Measurements from ENCODE around the gene COL28A1.

Gene COL28A1

GRCh38 chr7:7535691-7536090 is at the start of gene COL28A1:
Gene COL28A1 (minus strand): TSS chr7:7535873. CDS start chr7:7532875, 2,998 bp downstream.
- no peak for DNase-seq (ENCODE audit: low read depth in 2 of 2)

- no peak for DNase-seq (ENCODE audit: low read depth in 2 of 2)
Measured at GRCh38 chr7:7584653-7585052, 49.0 kb upstream of the COL28A1 start.

DNA sequence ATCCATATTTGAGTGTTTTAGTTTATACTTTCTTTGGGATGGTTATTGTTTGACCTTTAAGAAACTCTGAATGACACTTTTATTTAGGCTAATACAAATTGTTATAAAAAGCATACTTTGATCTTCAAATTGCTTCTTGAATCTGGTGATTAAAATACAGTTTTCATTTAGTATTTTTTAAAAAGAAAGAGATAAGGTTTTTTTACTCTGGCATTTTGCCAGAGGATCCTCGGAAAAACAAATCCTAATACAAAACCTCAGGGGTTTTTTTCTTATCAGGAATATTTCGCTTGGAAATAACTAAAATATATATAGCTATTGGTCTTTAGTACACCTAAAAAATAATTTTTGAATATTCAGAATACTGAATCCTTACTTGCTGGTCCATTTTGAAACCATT is 48.1 kb upstream of the COL28A1 start:
- DNase-seq (ENCODE audit: low read depth in 2 of 2), result no peak

- DNase-seq (ENCODE audit: low read depth in 2 of 2), result no peak
Measured at GRCh38 chr7:7582596-7582995, 46.9 kb upstream of the COL28A1 start.

DNA sequence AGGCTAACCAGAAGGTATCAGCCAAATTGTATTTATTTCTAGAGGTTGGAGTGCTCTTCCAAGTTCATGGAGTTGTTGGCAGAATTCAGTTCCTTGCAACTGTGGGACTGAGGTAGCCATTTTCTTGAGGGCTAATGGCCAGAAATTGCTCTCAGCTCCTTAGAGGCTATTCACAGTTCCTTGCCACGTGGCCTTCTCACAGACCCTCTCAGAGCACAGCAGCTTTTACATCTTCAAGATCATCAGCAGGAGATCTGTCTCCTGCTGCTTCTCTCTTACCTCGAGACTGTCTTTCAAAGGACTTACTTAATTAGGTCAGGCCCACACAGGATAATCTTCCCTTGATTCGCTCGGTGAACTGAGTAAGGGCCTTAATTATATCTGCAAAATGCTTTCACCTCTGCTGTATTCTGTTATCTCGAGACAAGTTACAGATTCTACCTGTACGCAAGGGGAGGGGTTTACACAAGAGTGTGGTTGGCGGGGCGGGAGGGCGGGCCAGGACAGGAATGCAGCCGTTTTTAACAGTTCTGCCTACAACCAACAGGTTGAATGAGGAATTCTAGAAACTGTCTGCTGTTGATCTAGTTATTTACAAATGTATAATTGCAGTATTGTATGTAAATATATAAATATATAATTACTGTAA is 46.0 kb upstream of the COL28A1 start:
- no peak for DNase-seq (ENCODE audit: low read depth in 2 of 2)

DNA sequence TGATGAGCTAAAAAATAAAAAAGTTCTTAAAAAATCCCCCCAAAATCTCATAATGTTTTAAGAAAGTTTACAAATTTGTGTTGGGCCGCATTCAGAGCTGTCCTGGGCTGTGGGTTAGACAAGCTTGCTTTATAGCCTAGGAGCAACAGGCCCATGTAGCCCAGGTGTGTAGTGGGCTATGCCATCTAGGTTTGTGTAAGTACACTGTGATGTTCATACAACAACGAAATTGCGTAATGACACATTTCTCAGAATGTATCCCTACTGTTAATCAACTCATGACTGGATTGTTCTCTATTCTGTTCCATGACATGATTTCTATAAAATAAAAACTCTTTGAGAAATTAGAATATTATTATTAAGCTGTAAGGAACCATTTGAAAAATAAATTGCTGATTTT is 44.0 kb upstream of the COL28A1 start:
- DNase-seq (ENCODE audit: low read depth in 2 of 2), result no peak

GRCh38 chr7:7577888-7578287 is 42.2 kb upstream of the COL28A1 start:
- DNase-seq (ENCODE audit: low read depth in 2 of 2), result no peak

DNA sequence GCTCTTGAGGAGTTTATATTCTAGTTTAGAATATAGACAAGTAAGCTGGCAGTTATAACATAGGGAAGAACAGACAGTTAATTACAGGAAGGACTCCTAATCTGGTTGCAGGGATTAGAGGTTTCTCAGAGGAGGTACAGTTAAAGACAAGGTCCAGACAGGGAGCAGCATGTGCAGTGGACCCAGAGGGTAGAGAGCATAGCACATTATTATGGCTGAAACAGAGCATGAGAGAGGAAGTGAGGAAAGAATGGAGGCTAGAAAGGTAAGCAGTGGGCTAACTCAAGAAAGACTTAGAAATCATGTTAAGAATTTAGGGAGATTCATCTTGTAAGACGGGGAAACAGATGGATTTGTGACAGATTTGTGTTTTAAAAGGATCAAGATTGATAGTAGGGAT is 40.7 kb upstream of the COL28A1 start:
- no peak for DNase-seq (ENCODE audit: low read depth in 2 of 2)

GRCh38 chr7:7573701-7574100 is 38.0 kb upstream of the COL28A1 start:
- DNase-seq (ENCODE audit: low read depth in 2 of 2), result no peak

DNA sequence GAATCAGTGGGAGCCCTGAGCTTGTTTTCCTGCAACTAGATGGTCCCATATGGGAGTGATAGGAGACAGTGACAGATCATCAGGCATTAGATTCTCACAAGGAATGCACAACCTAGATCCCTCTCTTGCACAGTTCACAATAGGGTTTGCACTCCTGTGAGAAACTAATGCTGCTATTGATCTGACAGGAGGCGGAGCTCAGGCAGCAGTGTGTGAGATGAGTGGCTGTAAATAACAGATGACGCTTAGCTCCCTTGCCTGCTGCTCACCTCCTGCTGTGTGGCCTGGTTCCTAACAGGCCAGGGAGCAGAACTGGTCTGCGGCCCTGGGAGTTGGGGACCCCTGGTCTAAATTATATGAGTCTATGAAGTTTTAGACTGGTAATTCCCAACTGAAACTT is 34.9 kb upstream of the COL28A1 start:
- no peak for DNase-seq (ENCODE audit: low read depth in 2 of 2)

DNA sequence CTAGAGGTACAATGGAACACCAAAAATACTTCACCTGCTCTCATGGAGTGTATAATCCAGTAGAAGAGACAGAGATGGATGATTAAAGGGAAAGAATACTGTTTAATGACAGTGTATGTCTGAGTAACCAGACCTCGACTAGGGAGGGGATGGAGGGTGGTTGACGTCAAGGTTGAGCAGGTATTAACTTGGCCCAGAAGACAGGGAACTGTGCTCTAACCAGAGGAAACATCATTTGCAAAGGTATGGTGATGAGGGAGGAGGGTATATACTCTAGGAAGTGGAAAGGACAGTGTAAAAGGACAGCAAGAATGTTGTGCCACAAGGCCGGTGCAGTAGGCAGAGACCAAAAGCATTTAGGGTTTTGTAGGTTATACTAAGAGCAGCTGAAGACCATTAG is 33.9 kb upstream of the COL28A1 start:
- no peak for DNase-seq (ENCODE audit: low read depth in 2 of 2)

GRCh38 chr7:7569081-7569527 is 33.4 kb upstream of the COL28A1 start:
- DNase-seq (ENCODE audit: low read depth in 2 of 2), result no peak

GRCh38 chr7:7568553-7568952 is 32.9 kb upstream of the COL28A1 start:
- no peak for DNase-seq (ENCODE audit: low read depth in 2 of 2)

- DNase-seq (ENCODE audit: low read depth in 2 of 2), result no peak
Measured at GRCh38 chr7:7567898-7568531, 32.3 kb upstream of the COL28A1 start.

- DNase-seq (ENCODE audit: low read depth in 2 of 2), result peak; percentile 62 to 66
Measured at GRCh38 chr7:7566651-7567611, 31.3 kb upstream of the COL28A1 start, which contains the start of gene MIOS. Gene MIOS (plus strand): TSS chr7:7566884. CDS start chr7:7572476, 5,592 bp downstream.

GRCh38 chr7:7565746-7566650 is 30.3 kb upstream of the COL28A1 start:
- no peak for DNase-seq (ENCODE audit: low read depth in 2 of 2)

DNA sequence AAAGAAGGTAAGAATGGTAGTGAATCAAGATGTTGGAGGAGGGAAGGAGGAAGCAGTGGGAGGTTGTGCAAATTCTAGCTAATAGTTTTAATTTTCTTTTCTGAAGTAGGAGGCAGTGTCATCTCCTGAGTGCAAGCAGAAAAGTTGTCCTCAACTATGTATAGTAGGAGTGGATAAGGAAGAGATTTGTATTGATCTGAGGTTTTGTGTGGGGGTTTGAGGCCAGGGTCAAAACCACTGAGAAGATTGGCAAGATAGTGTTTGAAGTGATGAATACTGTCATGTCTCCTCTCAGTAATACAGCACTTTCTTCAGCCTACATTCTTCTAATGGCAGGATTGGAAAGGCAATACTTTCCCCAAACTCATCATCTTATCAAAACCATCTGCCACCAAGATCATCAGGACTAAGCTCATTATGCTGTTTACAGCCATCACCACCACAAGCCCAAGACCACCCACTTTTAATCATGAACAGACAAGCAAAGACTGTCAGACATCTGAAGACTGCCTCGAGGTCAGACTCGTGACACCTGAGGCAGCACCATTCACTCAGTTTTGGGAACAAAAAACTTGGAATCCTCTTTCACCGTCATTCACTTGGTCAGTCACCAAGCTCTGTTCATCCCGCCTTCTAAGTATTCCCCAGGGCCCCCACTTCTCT is 29.5 kb upstream of the COL28A1 start:
- no peak for DNase-seq (ENCODE audit: low read depth in 2 of 2)

DNA sequence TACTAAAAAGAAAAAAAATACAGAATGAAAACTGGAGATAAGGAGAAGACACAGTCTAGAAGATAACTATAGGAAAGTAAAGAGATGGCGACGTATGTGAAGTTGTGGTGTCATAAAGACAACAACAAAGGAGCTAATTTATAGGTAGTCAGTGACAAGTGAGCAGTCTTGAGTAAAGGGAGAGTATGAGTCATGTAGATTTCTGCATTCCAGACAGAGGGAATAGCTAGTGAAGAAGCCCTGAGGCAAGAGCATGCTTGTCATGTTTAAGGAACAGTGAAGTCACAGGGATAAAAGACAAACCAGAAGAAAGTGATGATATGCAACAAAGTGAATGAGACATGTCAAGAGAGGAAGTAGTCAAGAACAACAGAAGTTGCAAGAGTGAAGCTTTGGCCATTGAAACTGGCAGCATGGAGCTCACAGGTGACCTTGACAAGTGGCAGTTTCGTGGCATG is 28.7 kb upstream of the COL28A1 start:
- no peak for DNase-seq (ENCODE audit: low read depth in 2 of 2)

GRCh38 chr7:7563813-7564212 is 28.1 kb upstream of the COL28A1 start:
- DNase-seq (ENCODE audit: low read depth in 2 of 2), result no peak

DNA sequence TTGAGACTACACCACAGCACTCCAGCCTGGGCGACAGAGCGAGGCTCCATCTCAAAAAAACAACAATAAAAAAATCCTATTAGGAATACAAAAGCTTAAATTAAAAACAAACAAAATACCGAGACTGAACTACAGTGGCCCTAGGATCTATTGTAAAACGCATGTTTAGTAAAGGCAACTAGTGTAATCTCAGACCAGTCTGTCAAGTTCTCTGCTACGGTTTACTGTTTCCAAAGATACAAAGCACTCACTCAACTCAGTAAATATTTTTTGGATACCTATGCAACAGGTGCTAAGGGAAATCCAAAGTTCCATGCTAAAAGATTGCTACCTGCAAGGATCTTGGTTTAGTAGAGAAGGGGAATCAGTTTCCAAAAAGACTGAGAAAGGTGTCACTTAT is 27.6 kb upstream of the COL28A1 start:
- no peak for DNase-seq (ENCODE audit: low read depth in 2 of 2)

GRCh38 chr7:7562736-7563135 is 27.1 kb upstream of the COL28A1 start:
- DNase-seq (ENCODE audit: low read depth in 2 of 2), result no peak
